SK-N-MC (cell line): ENCODE results near the gene TOR1AIP1.

Experiments
- DNase-seq: peaks from one replicate; pipeline ENCODE4 v3.0.0-alpha.2; 2011; ENCODE audit warnings: low read depth, low spot score
- H3K27ac ChIP-seq: fragments of 200-600 bp; sonication (generic); 2 replicates; pipeline ENCODE4 v1.5.1; 2016; ENCODE audit warnings: mixed run types
- H3K36me3 ChIP-seq: fragments of 200-600 bp; sonication (generic); 2 replicates; pipeline ENCODE4 v1.6.1; 2017; ENCODE audit warnings: antibody characterized with exemption, low read length, mixed read lengths; ENCODE audit not compliant: insufficient read depth
- H3K4me3 ChIP-seq: fragments of 200-600 bp; sonication (generic); 2 replicates; pipeline ENCODE4 v1.5.1; 2016
- H3K9ac ChIP-seq: fragments of 200-600 bp; sonication (generic); 2 replicates; pipeline ENCODE4 v1.8.0; 2017; ENCODE audit warnings: mixed run types, mixed read lengths; ENCODE audit not compliant: insufficient read length
- H3K9me3 ChIP-seq: fragments of 200-600 bp; sonication (generic); 2 replicates; pipeline ENCODE4 v1.6.1; 2017; ENCODE audit warnings: low read depth, mild to moderate bottlenecking, antibody characterized with exemption, low read length, moderate library complexity, mixed read lengths
- EZH2 ChIP-seq: fragments of 200-600 bp; sonication (generic); IDR thresholded peaks from one replicate; pipeline ENCODE4 v1.6.1; 2017; ENCODE audit warnings: antibody characterized with exemption
- FOXP2 ChIP-seq: optimal IDR thresholded peaks from 2 replicates; pipeline ENCODE3; 2011; ENCODE audit warnings: mild to moderate bottlenecking, moderate library complexity; ENCODE audit not compliant: insufficient read depth; ENCODE audit errors: extremely low read length, control extremely low read depth
- POLR2AphosphoS5 ChIP-seq: IDR thresholded peaks from 2 replicates; pipeline ENCODE4 v1.6.1; 2012; ENCODE audit warnings: mild to moderate bottlenecking, low read depth, low read length, borderline replicate concordance

The TOR1AIP1 gene

DNA sequence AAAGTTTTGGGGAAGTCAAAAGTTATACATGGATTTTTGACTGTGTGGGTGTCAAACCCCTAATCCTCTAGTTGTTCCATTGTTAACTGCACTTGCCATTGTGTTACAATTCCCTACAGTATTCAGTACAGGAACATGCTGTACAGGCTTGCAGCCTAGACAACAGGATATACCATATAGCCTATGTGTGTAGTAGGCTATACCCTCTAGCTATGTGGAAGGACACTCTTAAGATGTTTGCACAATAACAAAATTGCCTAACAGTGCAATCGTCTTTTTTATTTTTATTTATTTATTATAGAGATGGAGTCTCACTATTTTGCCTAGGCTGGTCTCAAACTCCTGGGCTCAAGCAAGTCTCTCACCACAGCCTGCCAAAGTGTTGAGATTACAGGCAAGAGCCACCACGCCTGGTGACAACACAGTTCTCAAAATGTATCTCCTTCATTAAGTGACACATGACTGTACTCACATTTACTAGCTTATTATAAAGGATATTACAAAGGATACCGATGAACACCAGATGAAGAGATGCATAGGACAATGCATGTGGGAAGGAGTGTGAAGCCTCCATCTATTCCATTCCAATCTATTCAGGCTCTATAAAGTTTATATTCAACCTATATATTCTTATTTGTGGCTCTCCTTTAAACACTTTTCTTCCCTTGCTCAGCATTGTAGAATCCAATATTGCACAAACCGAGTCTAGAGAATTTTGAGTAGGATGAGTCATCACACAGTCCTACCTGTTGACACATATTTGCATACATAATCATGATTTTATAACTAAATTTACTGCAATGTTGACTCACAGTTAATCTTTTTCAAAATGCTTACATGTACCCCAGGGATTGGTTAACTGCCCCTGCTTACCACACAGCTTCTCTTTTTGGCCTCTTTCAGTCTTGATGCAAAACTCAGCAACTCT is 44.1 kb downstream of the TOR1AIP1 start:
- H3K4me3 ChIP-seq: no peak overlapping the region
- no peaks in the 10 kb centered on the region for H3K9me3 ChIP-seq
- H3K27ac ChIP-seq: no peak overlapping the region
- no peak overlapping the region for H3K9ac ChIP-seq
- peak; percentile 5 for DNase-seq
- H3K36me3 ChIP-seq: no peaks in the 10 kb centered on the region
- TF ChIP-seq POLR2AphosphoS5: no peak
- TF ChIP-seq EZH2: no peak
- TF ChIP-seq FOXP2: no peak

GRCh38 chr1:179926850-179927205 is 44.7 kb downstream of the TOR1AIP1 start:
- TF ChIP-seq FOXP2: no peak
- TF ChIP-seq EZH2: no peak
- TF ChIP-seq POLR2AphosphoS5: no peak
- no peak overlapping the region for H3K9ac ChIP-seq
- no peaks in the 10 kb centered on the region for H3K36me3 ChIP-seq
- H3K4me3 ChIP-seq: no peak overlapping the region
- no peaks in the 10 kb centered on the region for H3K9me3 ChIP-seq
- DNase-seq: no peak
- no peak overlapping the region for H3K27ac ChIP-seq

DNA sequence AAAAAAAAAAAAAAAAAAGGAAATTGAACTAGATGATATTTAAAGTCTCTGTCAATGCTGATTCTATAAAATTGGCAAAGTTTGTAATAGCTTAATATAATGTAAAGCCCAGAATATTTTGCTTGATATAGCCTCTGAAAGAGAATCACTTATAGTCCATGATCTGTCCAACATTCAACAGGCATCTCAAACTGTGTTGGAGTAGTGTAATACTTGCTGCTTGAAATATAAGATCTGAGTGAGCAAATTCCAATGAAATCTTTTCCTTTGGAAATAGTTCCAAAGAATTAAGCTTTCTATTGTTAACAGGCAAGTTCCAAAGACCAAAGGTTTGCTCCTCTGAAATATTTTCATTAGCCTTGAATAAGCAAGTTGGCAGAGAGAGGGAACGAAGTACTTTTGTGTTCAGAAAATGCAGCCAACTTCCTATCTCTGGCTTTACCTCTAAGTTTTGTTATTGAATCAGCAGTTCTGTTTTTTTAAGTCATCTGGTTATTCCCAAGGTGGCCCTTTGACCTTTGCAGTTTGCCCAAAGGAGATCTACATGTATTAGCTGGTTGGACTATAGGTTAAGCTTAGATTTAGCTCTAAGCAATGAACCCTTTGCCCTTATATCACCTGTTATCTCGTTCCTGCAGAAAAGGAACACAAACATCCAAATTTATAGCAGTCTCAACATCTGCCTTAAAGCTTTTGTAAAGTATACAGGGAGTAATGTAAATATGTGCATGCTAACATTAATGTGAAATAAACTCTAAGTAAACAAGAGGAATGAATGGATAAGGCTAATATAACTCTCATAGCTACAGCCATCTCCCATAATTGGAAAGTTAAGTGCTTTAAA is 48.1 kb downstream of the TOR1AIP1 start:
- no peak for DNase-seq
- H3K9me3 ChIP-seq: no peaks in the 10 kb centered on the region
- H3K4me3 ChIP-seq: no peak overlapping the region
- H3K9ac ChIP-seq: no peak overlapping the region
- no peak overlapping the region for H3K27ac ChIP-seq
- TF ChIP-seq EZH2: no peak
- H3K36me3 ChIP-seq: no peaks in the 10 kb centered on the region

DNA sequence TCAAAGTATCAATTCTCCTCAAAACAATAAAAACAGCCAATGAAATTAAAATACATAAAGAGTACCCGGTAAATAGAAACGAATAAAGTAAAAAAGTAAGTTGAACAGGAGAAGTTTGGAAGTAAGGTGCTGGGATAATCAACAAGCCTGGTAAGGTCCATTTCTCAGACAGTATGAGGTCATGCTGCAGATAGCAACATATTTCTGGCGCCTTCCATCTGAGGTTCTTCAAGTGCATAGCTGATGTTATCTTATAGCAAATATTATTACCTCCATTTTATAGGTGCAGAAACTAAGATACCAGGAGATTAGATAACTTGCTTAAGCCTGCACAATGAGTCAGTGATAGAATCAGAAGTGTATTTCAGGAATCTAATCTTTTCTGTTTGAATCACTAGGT is 48.8 kb downstream of the TOR1AIP1 start:
- H3K36me3 ChIP-seq: no peaks in the 10 kb centered on the region
- H3K27ac ChIP-seq: no peak overlapping the region
- H3K9ac ChIP-seq: no peak overlapping the region
- no peaks in the 10 kb centered on the region for H3K9me3 ChIP-seq
- no peak overlapping the region for H3K4me3 ChIP-seq
- no peak for DNase-seq
- TF ChIP-seq EZH2: no peak
- TF ChIP-seq POLR2AphosphoS5: no peak
- no peak for TF ChIP-seq FOXP2

- no peak overlapping the region for H3K9ac ChIP-seq
- H3K36me3 ChIP-seq: no peaks in the 10 kb centered on the region
- DNase-seq: no peak
- no peak overlapping the region for H3K4me3 ChIP-seq
- H3K9me3 ChIP-seq: no peaks in the 10 kb centered on the region
- H3K27ac ChIP-seq: no peak overlapping the region
- TF ChIP-seq EZH2 (no peak), POLR2AphosphoS5 (no peak), FOXP2 (no peak)
Measured at GRCh38 chr1:179933219-179933618, 51.1 kb downstream of the TOR1AIP1 start.

GRCh38 chr1:179935909-179936496 is 53.9 kb downstream of the TOR1AIP1 start:
- no peak for DNase-seq
- TF ChIP-seq POLR2AphosphoS5 (no peak), EZH2 (no peak), FOXP2 (no peak)
- no peak overlapping the region for H3K27ac ChIP-seq
- no peak overlapping the region for H3K9ac ChIP-seq
- no peak overlapping the region for H3K4me3 ChIP-seq
- H3K9me3 ChIP-seq: no peaks in the 10 kb centered on the region
- H3K36me3 ChIP-seq: no peaks in the 10 kb centered on the region

DNA sequence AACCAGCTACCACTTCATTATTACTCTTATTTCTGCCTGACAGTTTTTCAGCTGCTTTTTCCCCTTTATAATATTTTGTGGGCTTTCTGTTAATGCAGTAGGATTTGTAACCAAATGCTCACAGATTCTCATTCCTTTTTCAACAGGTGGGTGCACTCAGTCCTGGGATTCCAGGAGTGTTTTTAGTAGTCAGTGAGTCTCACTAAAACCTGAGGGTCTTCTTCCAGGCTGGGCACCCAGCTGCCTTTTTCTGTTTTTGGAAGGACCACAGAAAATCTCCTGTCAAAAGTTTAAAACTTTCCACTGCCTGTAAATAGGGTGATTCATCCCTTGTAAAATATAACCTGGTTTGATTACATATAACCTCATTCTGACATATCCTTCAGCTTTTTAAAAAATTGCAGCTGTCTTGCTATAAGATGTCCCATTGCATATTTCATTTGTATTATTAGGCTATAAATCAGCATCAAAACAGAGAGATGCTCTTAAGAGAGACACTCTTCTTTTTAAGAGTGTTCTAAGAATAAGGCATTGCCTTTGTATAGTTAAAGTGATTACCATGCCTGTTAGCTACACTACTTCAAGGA is 55.7 kb downstream of the TOR1AIP1 start:
- no peak overlapping the region for H3K4me3 ChIP-seq
- no peak overlapping the region for H3K9ac ChIP-seq
- TF ChIP-seq EZH2: no peak
- no peak for DNase-seq
- H3K27ac ChIP-seq: no peak overlapping the region
- no peaks in the 10 kb centered on the region for H3K36me3 ChIP-seq
- no peaks in the 10 kb centered on the region for H3K9me3 ChIP-seq

DNA sequence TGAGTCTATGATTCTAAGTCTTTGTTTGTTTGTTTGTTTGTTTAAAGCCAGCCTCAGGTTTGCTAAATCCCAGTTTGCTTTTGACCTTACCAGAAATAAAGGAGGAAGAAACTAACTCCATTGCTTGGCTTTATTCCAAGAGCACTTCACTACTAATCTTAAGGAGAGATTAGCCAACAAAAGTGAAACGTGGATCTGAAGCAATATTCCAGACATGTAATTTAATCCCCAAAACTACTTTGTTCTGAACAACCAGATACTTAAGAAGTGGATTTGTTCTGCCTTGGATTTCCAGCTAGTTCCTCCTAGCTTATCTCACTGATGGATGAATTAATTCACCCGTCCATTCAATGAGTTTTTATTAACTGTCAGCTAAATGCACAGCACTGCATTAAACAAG is 56.7 kb downstream of the TOR1AIP1 start:
- H3K9me3 ChIP-seq: no peaks in the 10 kb centered on the region
- DNase-seq: no peak
- no peak for TF ChIP-seq EZH2
- TF ChIP-seq FOXP2: no peak
- TF ChIP-seq POLR2AphosphoS5: no peak
- H3K9ac ChIP-seq: no peak overlapping the region
- no peak overlapping the region for H3K27ac ChIP-seq
- no peak overlapping the region for H3K4me3 ChIP-seq
- H3K36me3 ChIP-seq: no peaks in the 10 kb centered on the region
